ENCODE measurements around the gene RAMP1. TPM values are rescaled to one million over a fixed set of nuclear protein-coding genes. Genes with fewer than 3 reads are reported as not detected.

RAMP1 gene
- total RNA-seq, 6 experiments from 2014 or later = 10.1 to 75.2 (median 37.5) TPM

DNA sequence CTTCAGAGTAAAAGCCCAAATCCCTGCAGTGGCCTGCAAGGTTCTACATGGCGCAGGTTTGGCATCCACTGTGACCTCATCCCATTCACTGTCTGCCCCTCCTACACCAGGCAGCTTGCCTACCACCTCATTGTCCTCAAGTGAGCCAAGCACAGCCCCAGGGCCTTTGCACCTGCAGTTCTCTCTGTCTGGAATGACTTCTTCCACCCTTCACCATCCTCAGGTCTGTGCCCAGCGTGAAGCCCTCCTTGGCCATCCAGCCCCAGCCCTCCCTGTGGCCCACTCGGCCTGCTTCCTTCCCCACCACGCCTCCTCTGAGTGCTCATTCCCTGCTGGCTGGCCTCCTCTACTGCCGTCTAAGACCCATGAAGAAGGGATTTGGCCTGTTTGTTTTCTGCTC is 74.8 kb downstream of the RAMP1 start:
- H3K27me3 ChIP-seq = no peaks in the 10 kb centered on the region
- 92% methylated on average over 2 of the region's 5 CpGs for WGBS (ENCODE audit: insufficient coverage, low coverage, low lambda C conversion rate, missing lambda C conversion rate)
- no peak for TF ChIP-seq POLR2A (IDR thresholded peaks at IDR 0.05)
- TF ChIP-seq, protein P1, sequence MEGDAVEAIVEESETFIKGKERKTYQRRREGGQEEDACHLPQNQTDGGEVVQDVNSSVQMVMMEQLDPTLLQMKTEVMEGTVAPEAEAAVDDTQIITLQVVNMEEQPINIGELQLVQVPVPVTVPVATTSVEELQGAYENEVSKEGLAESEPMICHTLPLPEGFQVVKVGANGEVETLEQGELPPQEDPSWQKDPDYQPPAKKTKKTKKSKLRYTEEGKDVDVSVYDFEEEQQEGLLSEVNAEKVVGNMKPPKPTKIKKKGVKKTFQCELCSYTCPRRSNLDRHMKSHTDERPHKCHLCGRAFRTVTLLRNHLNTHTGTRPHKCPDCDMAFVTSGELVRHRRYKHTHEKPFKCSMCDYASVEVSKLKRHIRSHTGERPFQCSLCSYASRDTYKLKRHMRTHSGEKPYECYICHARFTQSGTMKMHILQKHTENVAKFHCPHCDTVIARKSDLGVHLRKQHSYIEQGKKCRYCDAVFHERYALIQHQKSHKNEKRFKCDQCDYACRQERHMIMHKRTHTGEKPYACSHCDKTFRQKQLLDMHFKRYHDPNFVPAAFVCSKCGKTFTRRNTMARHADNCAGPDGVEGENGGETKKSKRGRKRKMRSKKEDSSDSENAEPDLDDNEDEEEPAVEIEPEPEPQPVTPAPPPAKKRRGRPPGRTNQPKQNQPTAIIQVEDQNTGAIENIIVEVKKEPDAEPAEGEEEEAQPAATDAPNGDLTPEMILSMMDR (IDR thresholded peaks at IDR 0.05) = no peak
- H3K4me3 ChIP-seq = no peak overlapping the region
- DNase-seq (no peak), ATAC-seq (no peak)
- intact Hi-C loops (cut with DNase I) = no loop called here
- H3K27ac ChIP-seq = no peak overlapping the region
- no peaks in the 10 kb centered on the region for H3K36me3 ChIP-seq
- H3K9me3 ChIP-seq = no peaks in the 10 kb centered on the region
- H3K4me1 ChIP-seq = no peaks in the 10 kb centered on the region

DNA sequence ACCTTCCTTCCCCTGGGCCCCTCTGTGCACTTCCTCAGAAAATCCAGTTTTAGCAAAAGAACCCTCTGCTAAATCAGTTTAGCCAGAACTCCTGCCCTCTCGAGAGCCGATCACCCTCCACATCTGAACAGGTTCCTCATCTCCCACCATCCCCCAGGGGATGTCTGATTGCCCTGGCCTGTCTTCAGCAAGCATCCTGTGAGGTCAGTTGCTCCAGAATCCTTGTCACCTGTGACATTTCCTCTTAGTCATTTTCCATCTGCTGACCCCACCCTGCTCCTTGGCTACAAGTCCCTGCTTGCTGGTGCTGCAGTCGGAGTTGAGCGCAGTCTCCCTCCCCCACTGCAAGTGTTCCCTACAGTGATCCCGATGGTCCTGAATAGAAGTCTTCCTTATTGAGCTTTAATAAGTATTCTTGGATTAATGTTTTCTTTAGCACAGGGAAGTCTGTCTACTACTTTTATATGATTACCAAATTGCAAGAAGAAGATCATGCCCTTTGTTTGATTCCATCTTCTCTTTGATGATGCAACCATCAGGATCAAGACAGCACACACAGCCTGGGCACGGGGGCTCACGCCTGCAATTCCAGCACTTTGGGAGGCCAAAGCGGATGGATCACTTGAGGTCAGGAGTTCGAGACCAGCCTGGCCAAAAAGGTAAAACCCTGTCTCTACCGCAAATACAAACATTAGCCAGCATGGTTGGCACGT is 76.5 kb downstream of the RAMP1 start:
- Histone ChIP-seq H3K4me1 (no peaks in the 10 kb centered on the region), H3K27ac (no peak overlapping the region), H3K27me3 (no peaks in the 10 kb centered on the region), H3K9me3 (no peaks in the 10 kb centered on the region), H3K36me3 (no peaks in the 10 kb centered on the region), H3K4me3 (no peak overlapping the region)
- ATAC-seq (no peak), DNase-seq (no peak)
- TF ChIP-seq, protein P1 (IDR thresholded peaks at IDR 0.05) = no peak
- TF ChIP-seq POLR2A (IDR thresholded peaks at IDR 0.05) = no peak
- intact Hi-C loops (cut with DNase I) = no loop called here
- 78% methylated on average over 11 of the region's 11 CpGs for WGBS (ENCODE audit: insufficient coverage, low coverage, low lambda C conversion rate, missing lambda C conversion rate)

DNA sequence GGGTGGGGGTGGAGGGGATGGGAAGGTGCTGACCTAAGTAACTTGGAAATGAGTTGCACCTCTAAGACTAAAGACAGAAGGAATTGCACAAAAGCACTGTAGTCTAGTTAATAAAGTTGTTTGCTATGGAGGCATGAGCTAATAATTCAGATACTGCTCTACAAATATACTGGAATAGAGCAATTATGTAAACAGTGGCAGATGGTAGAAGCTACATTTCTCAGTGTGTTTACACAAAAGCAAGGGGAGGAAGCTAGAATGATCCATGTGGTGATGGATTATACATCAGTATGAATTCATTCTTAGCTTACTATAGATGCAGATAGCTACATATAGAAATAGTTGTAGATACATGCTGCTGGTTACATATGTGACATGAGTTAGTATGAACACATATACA is 79.8 kb downstream of the RAMP1 start:
- Histone ChIP-seq H3K9me3 (no peaks in the 10 kb centered on the region), H3K27me3 (no peaks in the 10 kb centered on the region), H3K36me3 (no peaks in the 10 kb centered on the region), H3K27ac (no peak overlapping the region), H3K4me1 (no peaks in the 10 kb centered on the region), H3K4me3 (no peak overlapping the region)
- no peak for DNase-seq
- no peak for ATAC-seq
- TF ChIP-seq, protein P1 (IDR thresholded peaks at IDR 0.05) = no peak
- no peak for TF ChIP-seq POLR2A (IDR thresholded peaks at IDR 0.05)
- intact Hi-C loops (cut with DNase I) = no loop called here

DNA sequence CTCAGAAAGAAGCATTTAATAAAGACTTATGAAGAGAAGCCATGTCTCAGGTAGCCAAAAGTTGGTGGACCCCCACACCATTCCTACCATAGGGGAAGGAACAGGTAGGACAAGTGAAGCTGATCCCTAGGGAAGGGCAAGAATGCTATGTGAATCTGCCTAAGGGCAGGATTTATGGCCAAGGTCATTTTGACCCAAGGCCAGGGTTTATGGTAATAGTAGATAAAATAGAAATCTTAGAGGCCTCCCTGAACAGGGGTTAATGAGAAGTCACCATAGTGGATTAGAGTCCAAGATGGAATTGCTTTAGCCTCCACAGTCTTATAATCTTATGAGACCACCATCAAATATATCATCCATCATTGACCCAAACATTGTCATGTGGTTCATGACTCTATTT is 81.4 kb downstream of the RAMP1 start:
- no peak for TF ChIP-seq POLR2A (IDR thresholded peaks at IDR 0.05)
- TF ChIP-seq, protein P1 (IDR thresholded peaks at IDR 0.05) = no peak
- ATAC-seq (no peak), DNase-seq (no peak)
- Histone ChIP-seq H3K4me3 (no peak overlapping the region), H3K36me3 (no peaks in the 10 kb centered on the region), H3K9me3 (no peaks in the 10 kb centered on the region), H3K4me1 (no peaks in the 10 kb centered on the region), H3K27me3 (no peaks in the 10 kb centered on the region), H3K27ac (no peak overlapping the region)
- intact Hi-C loops (cut with DNase I) = no loop called here

DNA sequence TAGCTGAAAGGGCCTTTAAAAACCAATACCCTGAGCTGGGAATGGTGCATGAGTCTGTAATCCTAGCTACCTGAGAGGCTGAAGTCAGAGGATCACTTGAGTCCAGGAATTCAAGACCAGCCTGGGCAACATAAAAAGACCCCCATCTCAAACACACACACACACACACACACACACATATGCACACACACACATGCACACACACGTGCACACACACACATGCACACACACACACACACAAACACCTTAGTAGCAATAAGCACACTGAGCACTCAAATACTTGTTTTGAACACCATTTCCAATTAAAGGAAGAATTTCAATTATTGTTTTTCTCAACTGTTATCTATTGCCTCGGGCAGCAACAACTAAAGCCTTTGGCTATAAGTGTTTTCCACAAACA is 81.8 kb downstream of the RAMP1 start:
- intact Hi-C loops (cut with DNase I) = no loop called here
- Histone ChIP-seq H3K27ac (no peak overlapping the region), H3K4me1 (no peaks in the 10 kb centered on the region), H3K4me3 (no peak overlapping the region), H3K36me3 (no peaks in the 10 kb centered on the region), H3K27me3 (no peaks in the 10 kb centered on the region), H3K9me3 (no peaks in the 10 kb centered on the region)
- TF ChIP-seq POLR2A (IDR thresholded peaks at IDR 0.05) = no peak
- TF ChIP-seq, protein P1 (IDR thresholded peaks at IDR 0.05) = no peak
- DNase-seq = no peak
- WGBS (ENCODE audit: insufficient coverage, low coverage, low lambda C conversion rate, missing lambda C conversion rate) = 69% methylated on average over 1 of the region's 2 CpGs
- ATAC-seq = no peak

All from right lobe of liver (tissue), 6 donors.